Ecto neural progenitor cell (in vitro differentiated cells): ENCODE data around the gene PLCB1.
"Not testable (repeated sequence)": the region's sequence is repeated elsewhere in the genome, so short reads cannot be mapped to it uniquely, and the experiment has no call there.

ENCODE experiments used
- DNase-seq: peaks from one replicate; pipeline ENCODE4 v3.0.0-alpha.2; 2018; ENCODE audit warnings: low spot score

Gene PLCB1

GRCh38 chr20:8443464-8444072 is 311.5 kb downstream of the PLCB1 start:
- DNase-seq = no peak

DNA sequence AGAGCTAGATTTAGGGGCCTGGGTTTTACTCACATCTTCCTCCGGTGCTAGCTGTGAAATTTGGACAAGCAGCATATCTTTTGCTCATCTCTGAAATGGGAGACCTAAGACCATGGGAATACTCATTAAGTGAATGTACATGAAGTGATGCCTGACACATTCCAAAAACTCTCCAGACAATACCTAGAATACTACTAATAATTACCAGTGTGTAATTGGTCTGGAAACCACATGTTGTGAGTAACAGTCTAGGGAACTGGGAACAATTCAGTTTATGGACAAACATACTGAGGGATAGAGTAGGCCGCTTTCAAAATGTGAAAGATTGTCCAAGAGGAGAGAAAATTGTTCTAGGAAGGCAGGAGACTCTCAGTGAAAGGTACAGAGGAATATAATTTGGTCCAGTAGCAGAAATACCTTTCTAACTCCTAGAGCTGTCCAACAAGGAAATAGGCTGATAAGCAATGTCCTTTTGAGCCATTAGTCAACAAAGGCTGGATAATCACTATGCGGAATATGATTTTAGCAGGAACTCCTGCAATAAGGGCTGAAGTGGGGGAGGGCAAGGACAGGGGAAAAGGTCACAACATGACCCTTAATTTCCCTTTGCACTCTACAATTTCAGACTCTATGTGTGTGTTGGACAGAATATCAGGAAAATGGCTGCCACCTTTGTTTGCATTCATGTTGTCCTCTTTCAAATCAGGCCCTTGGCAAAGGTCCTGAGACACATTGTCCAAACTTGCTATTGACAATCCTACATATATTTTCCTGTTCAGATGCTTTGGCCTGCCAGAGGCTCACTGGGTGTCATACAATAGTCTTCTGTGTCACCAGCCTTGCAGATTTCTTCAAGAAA is 315.4 kb downstream of the PLCB1 start:
- DNase-seq = no peak

DNA sequence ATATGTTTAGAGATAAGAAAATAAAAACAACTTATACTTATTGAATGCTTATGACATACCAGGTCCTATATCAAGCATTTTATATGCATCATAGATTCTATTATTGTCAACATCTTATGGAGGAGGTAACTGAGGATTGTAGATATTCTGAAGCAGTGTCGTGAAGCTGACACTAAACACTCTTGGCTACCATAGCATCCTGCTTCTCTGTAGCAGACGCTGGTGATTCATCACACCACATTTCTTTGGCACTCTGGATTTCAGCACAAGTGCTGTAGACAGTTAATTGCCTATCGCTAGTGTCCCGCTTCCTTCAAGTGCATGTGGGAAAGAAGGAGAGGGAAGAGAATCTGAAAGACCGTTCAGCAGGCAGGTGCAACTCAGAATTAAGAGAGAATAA is 317.1 kb downstream of the PLCB1 start:
- no peak for DNase-seq

DNA sequence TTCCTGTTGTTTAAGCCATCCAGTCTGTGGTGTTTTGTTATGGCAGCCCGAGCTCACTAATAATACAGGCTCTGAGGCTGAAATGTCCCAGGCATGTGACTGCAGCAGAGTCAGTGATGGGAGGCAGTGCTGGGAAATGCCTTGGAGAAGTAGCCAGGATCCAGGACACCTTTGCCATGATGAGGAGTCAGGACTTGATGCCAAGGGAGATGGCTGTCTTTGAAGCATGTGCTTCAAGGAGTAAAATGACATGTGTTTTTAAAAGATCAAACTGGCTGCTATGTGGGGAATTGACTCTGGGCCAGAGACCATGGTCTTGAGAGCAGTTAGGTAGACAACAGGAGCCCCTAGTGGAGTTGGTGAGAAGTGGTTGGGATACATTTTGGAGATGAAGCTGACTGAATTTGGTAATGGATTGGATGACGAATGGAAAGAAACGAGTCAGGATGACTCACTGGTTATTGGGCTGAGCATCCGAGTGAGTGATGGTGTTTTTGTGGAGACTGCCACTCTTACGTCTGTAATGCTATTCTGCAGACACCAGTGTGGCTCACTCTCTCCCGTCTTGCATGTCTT is 322.2 kb downstream of the PLCB1 start:
- no peak for DNase-seq

GRCh38 chr20:8456765-8457164 is 324.7 kb downstream of the PLCB1 start:
- DNase-seq = no peak

DNA sequence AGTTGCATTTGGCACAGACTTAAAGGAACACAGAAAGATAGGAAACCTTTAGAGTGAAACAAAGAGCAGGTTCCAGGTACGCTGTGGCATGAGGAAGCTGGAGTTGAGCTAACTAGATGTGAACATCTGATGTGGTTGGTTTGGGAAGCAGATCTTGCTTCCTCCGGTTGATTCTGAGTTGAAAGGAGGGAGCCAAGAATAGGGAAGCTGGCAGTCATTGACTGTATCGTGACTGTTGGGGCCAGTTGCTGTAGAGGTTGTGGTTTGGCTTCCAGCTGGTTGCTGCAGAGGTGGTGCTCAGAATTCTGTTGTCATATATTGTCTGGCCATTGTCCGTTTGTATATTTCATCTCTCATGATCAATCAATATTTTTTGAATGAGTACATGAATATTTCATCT is 325.9 kb downstream of the PLCB1 start:
- no peak for DNase-seq

GRCh38 chr20:8461186-8461585 is 329.1 kb downstream of the PLCB1 start:
- no peak for DNase-seq

GRCh38 chr20:8464368-8464767 is 332.3 kb downstream of the PLCB1 start:
- no peak for DNase-seq

DNA sequence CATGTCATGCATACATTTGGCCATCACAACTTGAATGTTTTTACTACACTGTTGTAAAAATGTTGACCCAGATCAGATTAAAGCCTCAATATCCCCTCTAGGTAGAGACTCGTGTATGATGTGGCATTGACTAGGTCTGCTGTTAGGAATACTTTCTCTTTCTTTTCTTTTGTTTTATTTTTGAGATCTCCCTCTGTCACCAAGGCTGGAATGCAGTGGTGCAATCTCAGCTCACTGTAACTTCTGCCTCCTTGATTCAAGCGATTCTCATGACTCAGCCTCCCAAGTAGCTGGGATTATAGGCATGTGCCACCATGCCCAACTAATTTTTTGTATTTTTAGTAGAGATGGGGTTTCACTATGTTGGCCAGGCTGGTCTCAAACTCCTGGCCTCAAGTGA is 334.7 kb downstream of the PLCB1 start:
- not testable (repeated sequence) for DNase-seq

DNA sequence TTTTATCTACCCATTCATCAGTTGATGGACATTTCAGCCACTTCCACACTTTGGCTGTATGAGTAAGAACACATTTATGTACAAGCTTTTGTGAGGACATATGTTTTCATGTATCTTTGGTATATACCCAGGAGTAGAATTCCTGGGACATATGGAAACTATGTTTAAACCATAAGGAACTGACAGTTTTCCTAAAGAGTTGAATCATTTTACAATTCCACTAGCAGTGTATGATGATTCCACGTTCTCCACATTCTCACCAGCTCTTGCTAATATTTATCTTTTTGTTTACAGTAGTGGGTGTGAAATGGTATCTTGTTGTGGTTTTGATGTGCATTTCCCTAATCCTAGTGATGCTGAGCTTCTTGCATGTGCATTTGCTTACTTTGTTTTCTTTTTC is 338.1 kb downstream of the PLCB1 start:
- DNase-seq = no peak

DNA sequence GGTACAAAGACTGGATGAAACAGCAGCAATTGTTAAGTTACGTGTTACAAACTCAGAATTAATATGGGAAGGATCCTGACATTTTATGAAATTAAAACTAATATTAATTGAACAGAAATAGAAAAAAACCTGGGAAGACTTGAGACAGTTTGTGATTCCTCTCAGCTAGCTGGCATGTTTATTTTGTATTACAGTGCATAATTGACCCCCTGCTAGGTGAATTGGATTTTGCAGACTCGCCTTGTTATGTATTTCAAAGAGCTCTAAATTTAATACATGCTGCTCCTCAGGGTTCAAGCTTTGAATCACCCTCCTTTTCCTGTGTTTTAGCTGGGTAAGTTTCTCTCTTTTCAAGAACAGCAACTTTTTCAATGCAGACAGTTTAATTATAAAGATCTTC is 339.4 kb downstream of the PLCB1 start:
- DNase-seq = no peak

DNA sequence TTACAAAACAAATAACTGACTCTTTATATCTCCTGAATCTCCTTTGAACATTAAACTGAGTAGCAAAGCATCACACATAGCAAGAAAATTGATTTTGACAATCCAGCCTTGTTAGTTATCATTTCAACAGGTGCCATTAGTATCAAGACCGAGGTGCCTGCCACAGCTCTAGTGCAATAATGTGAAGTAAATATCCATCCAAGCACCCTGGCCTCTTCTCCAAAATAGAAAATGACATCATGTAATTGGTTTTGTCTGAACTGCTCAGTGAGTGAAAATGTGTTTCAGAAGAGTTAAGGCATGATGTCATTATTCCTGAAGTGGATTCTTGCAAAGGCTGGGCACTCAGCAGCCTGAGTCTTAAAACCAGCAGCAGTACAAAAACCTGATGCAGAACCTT is 341.4 kb downstream of the PLCB1 start:
- DNase-seq = no peak

DNA sequence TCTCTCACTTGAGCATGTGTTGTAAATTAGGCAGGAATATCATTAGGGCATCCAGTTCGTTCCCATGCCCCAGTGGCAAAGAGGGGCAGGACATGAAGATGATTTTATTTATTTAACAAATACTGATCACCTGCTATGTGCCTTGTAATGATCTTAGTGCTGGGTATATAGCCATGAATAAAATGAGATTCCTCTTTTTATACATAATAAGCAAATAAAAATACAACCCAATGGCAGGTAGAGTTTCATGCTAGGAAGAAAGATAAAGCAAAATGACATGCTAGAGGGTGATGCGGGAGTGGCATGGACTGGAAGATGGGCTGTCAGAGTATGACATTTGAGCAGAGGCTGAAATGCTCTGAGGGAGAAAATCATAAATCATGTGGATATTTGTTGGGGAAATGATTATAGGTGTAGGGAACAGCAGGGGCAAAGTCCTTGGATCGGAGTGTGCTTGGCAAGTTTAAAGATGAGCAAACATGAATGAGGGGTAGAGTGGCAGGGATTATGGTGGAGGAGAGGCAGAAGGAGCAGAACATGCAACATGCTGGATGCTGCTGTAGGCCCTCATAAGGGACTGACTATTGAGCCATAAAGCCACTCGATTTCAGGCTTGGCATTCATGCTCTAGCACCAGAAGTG is 342.1 kb downstream of the PLCB1 start:
- no peak for DNase-seq

DNA sequence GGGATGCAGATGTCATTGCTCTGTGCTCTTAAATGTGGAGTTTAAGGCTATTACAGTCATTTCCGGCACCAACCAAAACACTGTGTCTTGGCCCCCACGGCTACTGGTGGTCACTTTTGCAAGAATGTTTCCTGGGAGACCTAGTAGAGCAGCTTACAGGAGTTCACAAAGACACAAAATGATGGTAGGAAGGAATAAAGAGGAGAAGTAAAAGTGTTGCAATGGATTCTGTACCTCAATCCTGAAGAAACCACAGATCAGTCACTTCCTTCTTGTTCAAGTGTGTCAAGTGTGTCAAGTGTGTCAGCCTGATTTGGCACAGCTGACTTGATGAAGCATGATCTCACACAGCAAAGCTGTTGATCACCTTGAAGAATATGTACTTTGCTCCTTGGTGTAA is 344.0 kb downstream of the PLCB1 start:
- DNase-seq = no peak

DNA sequence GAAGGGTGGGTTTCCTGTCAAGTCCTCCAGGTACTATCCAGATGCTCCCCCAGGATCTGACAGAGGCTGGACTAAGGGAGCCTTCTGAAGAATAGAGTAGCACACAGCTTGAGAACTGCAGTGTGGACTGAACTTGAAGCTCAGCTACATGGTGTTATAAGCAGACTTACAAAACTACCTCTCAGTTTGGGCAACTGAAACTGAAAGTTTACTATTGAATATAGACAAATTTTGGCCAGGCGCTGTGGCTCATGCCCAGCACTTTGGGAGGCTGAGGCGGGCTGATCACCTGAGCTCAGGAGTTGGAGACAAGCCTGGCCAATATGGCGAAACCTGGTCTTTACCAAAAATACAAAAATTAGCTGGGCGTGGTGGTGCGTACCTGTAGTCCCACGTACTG is 348.5 kb downstream of the PLCB1 start:
- no peak for DNase-seq

DNA sequence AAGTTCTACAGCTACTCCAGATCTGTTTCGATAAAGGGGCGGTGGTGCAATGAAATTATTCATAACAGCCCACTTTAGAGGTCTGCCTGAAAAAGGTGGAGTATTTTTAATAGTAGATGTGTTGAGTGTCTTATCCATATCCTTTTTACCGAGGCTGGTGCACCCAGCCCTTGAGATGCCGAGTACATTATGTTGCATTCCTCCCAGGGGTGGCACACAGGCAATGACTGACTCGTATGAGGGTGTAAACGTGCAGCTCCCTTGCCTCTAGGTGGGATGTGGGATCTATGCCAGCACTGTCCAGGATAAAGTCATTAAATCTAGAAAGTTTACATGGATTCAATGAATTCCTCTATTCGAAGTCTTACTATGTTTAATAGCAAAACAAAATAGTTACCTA is 355.6 kb downstream of the PLCB1 start:
- DNase-seq = no peak

DNA sequence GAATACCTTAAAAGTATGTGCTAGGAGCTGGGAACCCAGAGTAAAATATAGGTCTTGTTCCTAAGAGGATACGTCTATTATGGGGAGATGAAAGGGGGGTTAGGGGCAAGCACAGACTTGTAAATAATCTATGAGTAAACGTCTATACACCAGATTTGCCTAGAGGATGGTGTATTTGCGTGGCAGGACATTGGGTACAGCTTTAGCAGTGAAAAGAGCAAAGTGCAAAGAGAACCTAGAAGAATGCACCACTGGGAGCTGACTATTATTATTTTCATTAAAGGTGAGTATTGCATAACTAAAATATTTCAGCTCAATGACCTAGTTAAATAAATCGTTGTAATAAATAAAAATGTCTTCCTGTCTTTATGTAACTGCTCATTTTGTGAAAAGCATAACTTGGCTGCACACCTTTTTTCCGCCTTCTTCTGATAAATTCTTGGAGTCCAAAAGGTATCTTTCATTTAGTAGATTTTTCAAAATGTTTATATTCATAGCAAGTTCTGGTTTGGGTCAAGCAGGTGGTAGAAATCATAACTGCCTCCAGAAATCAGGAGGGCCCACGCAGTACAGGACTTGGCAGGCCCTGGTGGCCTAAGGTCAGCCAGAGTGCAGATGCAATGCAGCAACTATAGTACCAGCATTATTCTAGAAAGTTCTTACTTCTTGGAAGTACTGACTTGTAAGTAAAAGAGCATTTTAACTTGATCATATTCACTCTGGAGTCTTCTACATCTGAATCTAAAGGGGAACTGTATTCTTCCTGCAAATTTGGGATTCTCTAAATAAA is 357.2 kb downstream of the PLCB1 start:
- no peak for DNase-seq

- no peak for DNase-seq
These were observed 358.2 kb downstream of the PLCB1 start for GRCh38 chr20:8490076-8490830.

DNA sequence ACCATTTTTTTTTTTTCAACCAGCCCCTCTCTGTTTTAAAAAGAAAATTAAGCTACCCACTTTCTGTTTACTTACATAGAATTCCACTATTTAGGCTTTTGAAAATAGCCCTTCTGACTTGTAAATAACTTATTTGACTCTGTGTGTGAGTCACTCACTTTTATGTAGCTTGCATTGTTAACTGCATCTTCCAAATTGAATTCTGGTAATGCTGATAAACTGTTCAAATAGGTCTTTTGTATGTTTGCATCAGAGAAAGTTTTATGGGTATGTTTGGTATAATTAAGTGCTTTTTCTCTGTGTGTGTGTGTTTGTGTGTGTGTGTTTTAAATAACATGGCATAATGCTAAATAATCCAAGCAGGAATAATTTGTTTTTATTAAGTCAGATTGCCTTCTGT is 360.1 kb downstream of the PLCB1 start:
- no peak for DNase-seq

DNA sequence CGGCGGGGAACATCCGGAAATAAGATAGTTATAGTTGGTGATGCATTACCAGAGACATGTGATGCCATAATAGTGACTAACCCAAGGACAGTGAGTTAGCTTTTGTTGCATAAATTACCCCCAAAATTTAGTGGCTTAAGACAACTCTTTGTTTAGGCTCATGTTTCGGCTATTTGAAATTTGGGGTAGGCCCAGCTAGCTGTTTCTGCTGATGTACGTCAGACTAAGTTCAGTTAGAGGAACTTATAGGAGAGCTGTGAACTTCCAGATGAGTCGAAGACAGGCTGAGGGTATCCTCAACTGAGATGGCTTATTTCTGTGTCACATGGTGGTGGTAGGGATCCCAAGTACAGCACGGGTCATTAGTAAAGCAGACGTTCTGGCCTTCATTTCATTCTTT is 366.5 kb downstream of the PLCB1 start:
- DNase-seq = no peak

- DNase-seq = no peak
These were observed 372.0 kb downstream of the PLCB1 start for GRCh38 chr20:8504030-8504429.
